Kidney glomerular epithelial cell (primary cell): ENCODE data around the gene BYSL.
"Not testable (repeated sequence)": the region's sequence is repeated elsewhere in the genome, so short reads cannot be mapped to it uniquely, and the experiment has no call there.

ENCODE experiments used
- DNase-seq: peaks from one replicate; lab custom pipeline; 2025; lab: John Stamatoyannopoulos, UW

The BYSL gene

GRCh38 chr6:41942067-41942851 lies 21.0 kb downstream of the BYSL start:
- DNase-seq = peak; percentile 98

GRCh38 chr6:41942882-41943281 lies 21.6 kb downstream of the BYSL start:
- DNase-seq = not testable (repeated sequence)

- DNase-seq = no peak
Observed at GRCh38 chr6:41943456-41943855, 22.2 kb downstream of the BYSL start.

GRCh38 chr6:41947581-41948220 lies 26.4 kb downstream of the BYSL start:
- no peak for DNase-seq

GRCh38 chr6:41954668-41955067 lies 33.4 kb downstream of the BYSL start:
- DNase-seq = no peak

GRCh38 chr6:41955412-41955811 lies 34.1 kb downstream of the BYSL start:
- DNase-seq = no peak

GRCh38 chr6:41957117-41957516 lies 35.8 kb downstream of the BYSL start:
- DNase-seq = no peak

GRCh38 chr6:41958022-41958856 lies 36.9 kb downstream of the BYSL start:
- no peak for DNase-seq

GRCh38 chr6:41960028-41960427 lies 38.7 kb downstream of the BYSL start:
- no peak for DNase-seq

GRCh38 chr6:41963371-41963770 lies 42.1 kb downstream of the BYSL start:
- no peak for DNase-seq

GRCh38 chr6:41964201-41964887 lies 43.0 kb downstream of the BYSL start:
- DNase-seq = no peak

GRCh38 chr6:41965429-41966213 lies 44.3 kb downstream of the BYSL start:
- DNase-seq = no peak

- DNase-seq = peak; percentile 71
Observed at GRCh38 chr6:41966214-41966920, 45.1 kb downstream of the BYSL start.

GRCh38 chr6:41966961-41967311 lies 45.6 kb downstream of the BYSL start:
- peak; percentile 90 for DNase-seq

- DNase-seq = peak; percentile 90
Observed at GRCh38 chr6:41967312-41968287, 46.3 kb downstream of the BYSL start.

- no peak for DNase-seq
Observed at GRCh38 chr6:41970436-41970846, 49.1 kb downstream of the BYSL start.

- no peak for DNase-seq
Observed at GRCh38 chr6:41972826-41973225, 51.5 kb downstream of the BYSL start.

- DNase-seq = no peak
Observed at GRCh38 chr6:41974281-41974825, 53.1 kb downstream of the BYSL start.

- DNase-seq = no peak
Observed at GRCh38 chr6:41975276-41975675, 54.0 kb downstream of the BYSL start.
